SK-N-SH treated with all-trans-retinoic acid at 6 μM for 48 hours (cell line): Measurements from ENCODE around the gene ANTXR2.

Experiments
- ATAC-seq: fragments of 200-7000 bp; cut with Tn5 transposase; 3 replicates; pipeline ENCODE4 v1.9.1; 2020; ENCODE audit warnings: mild to moderate bottlenecking, moderate library complexity
- ARNTL ChIP-seq: fragments of 450-650 bp; formaldehyde crosslinking; IDR thresholded peaks from 2 replicates; pipeline ENCODE4 v1.5.0; 2020; ENCODE audit warnings: low read depth, mild to moderate bottlenecking, moderate library complexity, borderline replicate concordance
- BACH2 ChIP-seq: fragments of 250-450 bp; sonication (Bioruptor Pico); IDR thresholded peaks from 2 replicates; pipeline ENCODE4 v1.9.0; 2021; ENCODE audit warnings: mild to moderate bottlenecking, borderline replicate concordance
- CREB5 ChIP-seq: fragments of 250-450 bp; sonication (Bioruptor Pico); IDR thresholded peaks from 2 replicates; pipeline ENCODE4 v1.5.1; 2020; ENCODE audit warnings: low read depth, mild to moderate bottlenecking, moderate library complexity
- CSDC2 ChIP-seq: fragments of 250-450 bp; sonication (Bioruptor Pico); IDR thresholded peaks from 2 replicates; pipeline ENCODE4 v1.5.0; 2020; ENCODE audit warnings: mild to moderate bottlenecking, moderate library complexity
- CSRNP3 ChIP-seq: fragments of 250-450 bp; sonication (Bioruptor Pico); IDR thresholded peaks from 2 replicates; pipeline ENCODE4 v1.5.1; 2021; ENCODE audit warnings: mild to moderate bottlenecking, moderate library complexity
- ESRRG ChIP-seq: fragments of 250-450 bp; sonication (Bioruptor Pico); IDR thresholded peaks from 2 replicates; pipeline ENCODE4 v1.6.1; 2021; ENCODE audit warnings: mild to moderate bottlenecking
- GLIS3 ChIP-seq: fragments of 250-450 bp; sonication (Bioruptor Pico); IDR thresholded peaks from 2 replicates; pipeline ENCODE4 v1.5.0; 2020; ENCODE audit warnings: mild to moderate bottlenecking, moderate library complexity
- ISL1 ChIP-seq: fragments of 250-450 bp; sonication (Bioruptor Pico); IDR thresholded peaks from 2 replicates; pipeline ENCODE4 v2.1.2; 2022; ENCODE audit warnings: mild to moderate bottlenecking, moderate library complexity
- OSR1 ChIP-seq: fragments of 250-450 bp; sonication (Bioruptor Pico); IDR thresholded peaks from 2 replicates; pipeline ENCODE4 v1.8.0; 2022; ENCODE audit warnings: moderate library complexity, mild to moderate bottlenecking, inconsistent platforms
- POU6F1 ChIP-seq: fragments of 250-450 bp; sonication (Bioruptor Pico); IDR thresholded peaks from 2 replicates; pipeline ENCODE4 v1.8.0; 2021; ENCODE audit warnings: low read depth, mild to moderate bottlenecking, moderate library complexity, borderline replicate concordance
- PPARA ChIP-seq: fragments of 250-450 bp; sonication (Bioruptor Pico); IDR thresholded peaks from 2 replicates; pipeline ENCODE4 v1.5.0; 2020; ENCODE audit warnings: mild to moderate bottlenecking, borderline replicate concordance
- RARB ChIP-seq: fragments of 250-450 bp; sonication (Bioruptor Pico); IDR thresholded peaks from 2 replicates; pipeline ENCODE4 v1.8.0; 2021; ENCODE audit warnings: mild to moderate bottlenecking, moderate library complexity
- SNAI2 ChIP-seq: fragments of 250-450 bp; sonication (Bioruptor Pico); IDR thresholded peaks from 2 replicates; pipeline ENCODE4 v1.5.0; 2020; ENCODE audit warnings: mild to moderate bottlenecking, moderate library complexity
- TCF4 ChIP-seq: fragments of 250-450 bp; sonication (Bioruptor Pico); IDR thresholded peaks from 2 replicates; pipeline ENCODE4 v1.8.0; 2021; ENCODE audit warnings: mild to moderate bottlenecking, moderate library complexity, borderline replicate concordance
- TOX ChIP-seq: fragments of 250-450 bp; sonication (Bioruptor Pico); IDR thresholded peaks from 2 replicates; pipeline ENCODE4 v1.8.0; 2021; ENCODE audit warnings: mild to moderate bottlenecking, moderate library complexity, borderline replicate concordance
- TSHZ2 ChIP-seq: fragments of 250-450 bp; sonication (Bioruptor Pico); IDR thresholded peaks from 2 replicates; pipeline ENCODE4 v1.5.0; 2020; ENCODE audit warnings: mild to moderate bottlenecking, moderate library complexity
- ZFP3 ChIP-seq: fragments of 250-450 bp; sonication (Bioruptor Pico); IDR thresholded peaks from 2 replicates; pipeline ENCODE4 v1.5.0; 2020; ENCODE audit warnings: mild to moderate bottlenecking, moderate library complexity
- ZFP30 ChIP-seq: fragments of 450-650 bp; formaldehyde crosslinking; IDR thresholded peaks from 2 replicates; pipeline ENCODE4 v1.5.0; 2022; ENCODE audit warnings: mild to moderate bottlenecking, moderate library complexity
- ZNF565 ChIP-seq: fragments of 450-650 bp; formaldehyde crosslinking; conservative IDR thresholded peaks from 2 replicates; pipeline ENCODE4 v1.5.0; 2020; ENCODE audit warnings: low read depth, mild to moderate bottlenecking, moderate library complexity
- ZNF70 ChIP-seq: fragments of 450-650 bp; formaldehyde crosslinking; IDR thresholded peaks from 2 replicates; pipeline ENCODE4 v1.5.0; 2020; ENCODE audit warnings: mild to moderate bottlenecking, moderate library complexity
- ZNF8 ChIP-seq: fragments of 450-650 bp; formaldehyde crosslinking; IDR thresholded peaks from 2 replicates; pipeline ENCODE4 v1.5.0; 2020; ENCODE audit warnings: mild to moderate bottlenecking, moderate library complexity

The ANTXR2 gene

GRCh38 chr4:80094191-80094590, 21.2 kb upstream of the ANTXR2 start:
- TF ChIP-seq TCF4 (CRISPR knock-in tag) (no peak), ZNF565 (CRISPR knock-in tag) (no peak), GLIS3 (CRISPR knock-in tag) (no peak), TSHZ2 (CRISPR knock-in tag) (no peak), RARB (no peak), ZNF8 (CRISPR knock-in tag) (no peak), BACH2 (no peak), CREB5 (CRISPR knock-in tag) (no peak), ZFP30 (CRISPR knock-in tag) (no peak), TOX (CRISPR knock-in tag) (no peak), ZFP3 (no peak), ZNF70 (no peak), CSDC2 (CRISPR knock-in tag) (no peak), POU6F1 (no peak), ISL1 (CRISPR knock-in tag) (no peak), ESRRG (CRISPR knock-in tag) (no peak), OSR1 (CRISPR knock-in tag) (no peak), PPARA (CRISPR knock-in tag) (no peak), ARNTL (CRISPR knock-in tag) (no peak)
- no peak for ATAC-seq

- ATAC-seq: no peak
- no peak; the same call in 1 of the 2 replicates for TF ChIP-seq TCF4 (CRISPR knock-in tag)
- TF ChIP-seq ARNTL (CRISPR knock-in tag): no peak
- peak; percentile 24; the same call in 1 of the 2 replicates for TF ChIP-seq ZNF70
- no peak for TF ChIP-seq TOX (CRISPR knock-in tag)
- TF ChIP-seq ESRRG (CRISPR knock-in tag): no peak
- TF ChIP-seq SNAI2: no peak
- no peak for TF ChIP-seq ZNF8 (CRISPR knock-in tag)
- TF ChIP-seq GLIS3 (CRISPR knock-in tag): no peak
- TF ChIP-seq, all 23 proteins: peak for 1
Observed at GRCh38 chr4:80093563-80093962, 20.5 kb upstream of the ANTXR2 start.

DNA sequence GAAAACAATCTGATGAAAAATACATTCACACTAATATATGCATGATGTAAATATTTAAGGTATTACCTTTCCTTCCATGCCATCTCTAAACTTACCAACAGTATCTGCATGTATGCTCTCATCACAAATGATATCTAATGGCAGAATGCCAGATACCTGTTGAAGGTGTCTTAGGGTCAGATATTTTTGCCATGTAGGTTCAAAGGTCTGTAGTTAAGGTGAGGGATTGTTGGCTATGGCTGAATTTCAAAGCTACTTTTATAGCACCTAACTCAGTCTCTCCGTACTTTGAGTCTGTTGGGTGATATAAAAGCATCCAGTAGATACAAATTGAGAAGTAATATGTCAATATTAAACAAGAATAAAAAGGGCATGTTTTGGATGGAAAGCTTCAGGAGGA, 19.8 kb upstream of the ANTXR2 start:
- no peak for ATAC-seq

DNA sequence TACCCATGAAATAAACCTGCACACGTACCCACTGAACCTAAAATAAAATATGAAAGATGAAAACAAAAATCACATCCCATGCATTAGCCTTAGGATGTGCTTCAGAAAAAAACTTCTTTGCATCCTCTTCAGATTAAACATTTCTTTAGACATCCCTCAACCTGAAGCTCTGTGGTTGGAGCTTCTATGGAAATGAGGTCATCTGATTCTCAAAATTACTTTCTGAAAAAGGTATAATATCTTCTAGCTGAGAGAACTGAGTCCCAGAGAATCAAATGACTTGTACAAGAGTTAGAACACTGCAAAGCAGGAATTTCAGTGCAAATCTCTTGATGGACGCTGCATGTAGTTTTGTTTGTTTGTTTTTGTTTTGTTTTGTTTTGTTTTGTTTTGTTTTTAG, 19.1 kb upstream of the ANTXR2 start:
- ATAC-seq: no peak
- TF ChIP-seq ZFP3: no peak

More for the DNA sequence above, 19.8 kb upstream of the ANTXR2 start:
- no peak for TF ChIP-seq TCF4 (CRISPR knock-in tag)
- TF ChIP-seq ZNF70: peak; percentile 75
- TF ChIP-seq, all 23 proteins: peak for 1

- TF ChIP-seq PPARA (CRISPR knock-in tag) (no peak), ZNF70 (no peak), BACH2 (no peak), CSRNP3 (CRISPR knock-in tag) (no peak)
- no peak for ATAC-seq
Observed at GRCh38 chr4:80091688-80092087, 18.7 kb upstream of the ANTXR2 start.
